ENCODE measurements around the gene MIPOL1. TPM values are rescaled to one million over a fixed set of nuclear protein-coding genes. Genes with fewer than 3 reads are reported as not detected.
A peak's percentile ranks its signal among the peaks of the same experiment; 100 is the strongest.

The MIPOL1 gene
- total and polyA plus RNA-seq, 2 of the 13 experiments (the other 11 are each of a cell fraction or from before 2014, with no cell fraction given): 8.6 to 34.2 TPM

- TF ChIP-seq MLXIP (CRISPR knock-in tag; IDR thresholded peaks at IDR 0.05; ENCODE audit: borderline replicate concordance) (no peak; the same call in none of the 2 replicates), ZFP82 (CRISPR knock-in tag; IDR thresholded peaks at IDR 0.05; ENCODE audit: borderline replicate concordance) (peak; percentile 24; the same call in 1 of the 2 replicates), GABPB1 (CRISPR knock-in tag; IDR thresholded peaks at IDR 0.05) (peak; percentile 76), DNMT1 (CRISPR knock-in tag; IDR thresholded peaks at IDR 0.05) (peak; percentile 84; the same call in 1 of the 2 replicates), RFX1 (IDR thresholded peaks at IDR 0.05) (no peak), FOXP1 (IDR thresholded peaks at IDR 0.05) (no peak), FOXP1 (CRISPR knock-in tag; IDR thresholded peaks at IDR 0.05) (peak; percentile 72), SP1 (IDR thresholded peaks at IDR 0.05) (no peak), SP1 (CRISPR knock-in tag; IDR thresholded peaks at IDR 0.05) (peak; percentile 66), AHR (CRISPR knock-in tag; IDR thresholded peaks at IDR 0.05) (peak; percentile 95), ZNF432 (CRISPR knock-in tag; IDR thresholded peaks at IDR 0.05; ENCODE audit: borderline replicate concordance) (0 out of 2 replicates have a peak, but pooled peaks have one; percentile 78), KLF11 (CRISPR knock-in tag; IDR thresholded peaks at IDR 0.05) (peak; percentile 73; the same call in 1 of the 2 replicates), ZFX (CRISPR knock-in tag; IDR thresholded peaks at IDR 0.05; ENCODE audit: low read depth) (peak; percentile 92), EED (CRISPR knock-in tag; IDR thresholded peaks at IDR 0.05) (peak; percentile 99), ZNF574 (CRISPR knock-in tag; IDR thresholded peaks at IDR 0.05) (peak; percentile 87), TFDP1 (CRISPR knock-in tag; IDR thresholded peaks at IDR 0.05; ENCODE audit: borderline replicate concordance) (peak; percentile 96), ZNF772 (CRISPR knock-in tag; IDR thresholded peaks at IDR 0.05) (peak; percentile 97), ZNF24 (IDR thresholded peaks at IDR 0.05) (peak; percentile 69), ZIK1 (CRISPR knock-in tag; IDR thresholded peaks at IDR 0.05; ENCODE audit: borderline replicate concordance, low read depth) (peak; percentile 46; the same call in 1 of the 2 replicates), CREB1 (IDR thresholded peaks at IDR 0.05) (peak; percentile 91), CREB1 (CRISPR knock-in tag; IDR thresholded peaks at IDR 0.05) (no peak), ZNF879 (CRISPR knock-in tag; IDR thresholded peaks at IDR 0.05) (peak; percentile 59)
- TF ChIP-seq, protein P1, sequence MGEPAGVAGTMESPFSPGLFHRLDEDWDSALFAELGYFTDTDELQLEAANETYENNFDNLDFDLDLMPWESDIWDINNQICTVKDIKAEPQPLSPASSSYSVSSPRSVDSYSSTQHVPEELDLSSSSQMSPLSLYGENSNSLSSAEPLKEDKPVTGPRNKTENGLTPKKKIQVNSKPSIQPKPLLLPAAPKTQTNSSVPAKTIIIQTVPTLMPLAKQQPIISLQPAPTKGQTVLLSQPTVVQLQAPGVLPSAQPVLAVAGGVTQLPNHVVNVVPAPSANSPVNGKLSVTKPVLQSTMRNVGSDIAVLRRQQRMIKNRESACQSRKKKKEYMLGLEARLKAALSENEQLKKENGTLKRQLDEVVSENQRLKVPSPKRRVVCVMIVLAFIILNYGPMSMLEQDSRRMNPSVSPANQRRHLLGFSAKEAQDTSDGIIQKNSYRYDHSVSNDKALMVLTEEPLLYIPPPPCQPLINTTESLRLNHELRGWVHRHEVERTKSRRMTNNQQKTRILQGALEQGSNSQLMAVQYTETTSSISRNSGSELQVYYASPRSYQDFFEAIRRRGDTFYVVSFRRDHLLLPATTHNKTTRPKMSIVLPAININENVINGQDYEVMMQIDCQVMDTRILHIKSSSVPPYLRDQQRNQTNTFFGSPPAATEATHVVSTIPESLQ (CRISPR knock-in tag; conservative IDR thresholded peaks at IDR 0.05): peak; percentile 94; the same call in 1 of the 2 replicates
These were observed 398.3 kb downstream of the MIPOL1 start (continued) for GRCh38 chr14:37595809-37596621.
